ENCODE data around the gene TMTC1.

The TMTC1 gene

DNA sequence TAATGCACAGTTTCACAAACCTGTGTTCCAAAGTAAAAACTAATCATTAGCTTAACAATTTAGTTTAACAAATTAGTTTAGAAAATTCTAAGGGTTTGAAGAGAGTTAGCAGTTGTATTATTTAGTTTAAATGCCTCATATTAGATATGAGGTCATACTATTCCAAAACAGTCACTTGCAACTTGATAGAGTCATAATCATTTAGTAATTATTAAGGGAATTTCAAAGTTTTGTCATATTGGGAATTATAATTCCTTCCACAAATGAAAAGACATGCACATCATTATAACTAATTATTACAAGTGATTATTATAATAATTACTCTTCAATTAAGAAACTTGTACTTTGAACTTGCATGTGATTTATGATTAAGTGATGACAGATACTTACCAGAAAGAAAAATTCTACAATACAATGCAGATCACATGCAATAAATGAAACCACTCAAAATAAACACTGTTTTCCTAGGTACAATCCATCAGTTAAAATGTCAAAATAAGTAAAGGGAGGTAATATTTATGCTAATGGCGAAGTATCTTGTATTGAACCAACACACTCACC, 66.1 kb downstream of the TMTC1 start:
- H3K36me3 ChIP-seq (ENCODE audit: control insufficient read depth in 1 of 2, insufficient read depth in 2 of 2, low read length in 2 of 2), result no peaks in the 10 kb centered on the region
- H3K9me3 ChIP-seq (ENCODE audit: control insufficient read depth in 1 of 2, low read length in 2 of 2), result no peaks in the 10 kb centered on the region
- H3K27me3 ChIP-seq (ENCODE audit: control insufficient read depth in 1 of 2, insufficient read depth in 2 of 2, low read length in 2 of 2), result no peaks in the 10 kb centered on the region
- no peaks in the 10 kb centered on the region for H3K4me1 ChIP-seq (ENCODE audit: control insufficient read depth in 1 of 2, insufficient read depth in 2 of 2, low read length in 2 of 2)
- no peak overlapping the region for H3K9ac ChIP-seq (ENCODE audit: low read depth in 1 of 2, low read length in 2 of 2)
- no peak overlapping the region for H3K4me3 ChIP-seq (ENCODE audit: low read depth in 1 of 2, low read length in 2 of 2)
- no peak overlapping the region for H3K27ac ChIP-seq (ENCODE audit: low read depth, low read length)

DNA sequence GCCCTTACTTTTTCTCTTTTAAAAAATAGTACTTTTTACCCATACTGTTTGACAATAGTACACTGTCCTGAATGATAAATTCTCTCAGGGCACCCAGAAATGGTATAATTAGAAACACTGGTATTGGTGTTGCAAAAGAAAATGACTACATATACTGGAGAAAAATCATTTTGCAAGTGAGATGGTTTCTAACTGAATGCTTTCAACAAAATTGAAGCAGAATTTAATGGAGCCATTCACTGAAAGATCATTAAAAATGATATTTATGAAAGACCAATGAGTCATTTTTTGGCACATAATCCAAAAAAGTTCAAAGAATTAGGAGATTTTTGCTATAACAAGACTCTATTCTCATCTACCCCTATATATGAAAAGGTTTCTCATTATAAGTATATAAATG, 68.8 kb downstream of the TMTC1 start:
- Histone ChIP-seq H3K9ac (ENCODE audit: low read depth in 1 of 2, low read length in 2 of 2) (no peak overlapping the region), H3K4me3 (ENCODE audit: low read depth in 1 of 2, low read length in 2 of 2) (no peak overlapping the region), H3K4me1 (ENCODE audit: control insufficient read depth in 1 of 2, insufficient read depth in 2 of 2, low read length in 2 of 2) (no peaks in the 10 kb centered on the region), H3K27ac (ENCODE audit: low read depth, low read length) (no peak overlapping the region), H3K36me3 (ENCODE audit: control insufficient read depth in 1 of 2, insufficient read depth in 2 of 2, low read length in 2 of 2) (no peaks in the 10 kb centered on the region), H3K27me3 (ENCODE audit: control insufficient read depth in 1 of 2, insufficient read depth in 2 of 2, low read length in 2 of 2) (no peaks in the 10 kb centered on the region), H3K9me3 (ENCODE audit: control insufficient read depth in 1 of 2, low read length in 2 of 2) (no peaks in the 10 kb centered on the region)

GRCh38 chr12:29713729-29714128, 70.0 kb downstream of the TMTC1 start:
- Histone ChIP-seq H3K27ac (ENCODE audit: low read depth, low read length) (no peak overlapping the region), H3K36me3 (ENCODE audit: control insufficient read depth in 1 of 2, insufficient read depth in 2 of 2, low read length in 2 of 2) (no peaks in the 10 kb centered on the region), H3K4me1 (ENCODE audit: control insufficient read depth in 1 of 2, insufficient read depth in 2 of 2, low read length in 2 of 2) (no peaks in the 10 kb centered on the region), H3K9ac (ENCODE audit: low read depth in 1 of 2, low read length in 2 of 2) (no peak overlapping the region), H3K27me3 (ENCODE audit: control insufficient read depth in 1 of 2, insufficient read depth in 2 of 2, low read length in 2 of 2) (no peaks in the 10 kb centered on the region), H3K4me3 (ENCODE audit: low read depth in 1 of 2, low read length in 2 of 2) (no peak overlapping the region), H3K9me3 (ENCODE audit: control insufficient read depth in 1 of 2, low read length in 2 of 2) (no peaks in the 10 kb centered on the region)

GRCh38 chr12:29711381-29711780, 72.4 kb downstream of the TMTC1 start:
- Histone ChIP-seq H3K36me3 (ENCODE audit: control insufficient read depth in 1 of 2, insufficient read depth in 2 of 2, low read length in 2 of 2) (no peaks in the 10 kb centered on the region), H3K4me3 (ENCODE audit: low read depth in 1 of 2, low read length in 2 of 2) (no peak overlapping the region), H3K9ac (ENCODE audit: low read depth in 1 of 2, low read length in 2 of 2) (no peak overlapping the region), H3K4me1 (ENCODE audit: control insufficient read depth in 1 of 2, insufficient read depth in 2 of 2, low read length in 2 of 2) (no peaks in the 10 kb centered on the region), H3K9me3 (ENCODE audit: control insufficient read depth in 1 of 2, low read length in 2 of 2) (no peaks in the 10 kb centered on the region), H3K27me3 (ENCODE audit: control insufficient read depth in 1 of 2, insufficient read depth in 2 of 2, low read length in 2 of 2) (no peaks in the 10 kb centered on the region), H3K27ac (ENCODE audit: low read depth, low read length) (no peak overlapping the region)

GRCh38 chr12:29710104-29710503, 73.6 kb downstream of the TMTC1 start:
- Histone ChIP-seq H3K9me3 (ENCODE audit: control insufficient read depth in 1 of 2, low read length in 2 of 2) (no peaks in the 10 kb centered on the region), H3K4me3 (ENCODE audit: low read depth in 1 of 2, low read length in 2 of 2) (no peak overlapping the region), H3K4me1 (ENCODE audit: control insufficient read depth in 1 of 2, insufficient read depth in 2 of 2, low read length in 2 of 2) (no peaks in the 10 kb centered on the region), H3K27ac (ENCODE audit: low read depth, low read length) (no peak overlapping the region), H3K9ac (ENCODE audit: low read depth in 1 of 2, low read length in 2 of 2) (no peak overlapping the region), H3K27me3 (ENCODE audit: control insufficient read depth in 1 of 2, insufficient read depth in 2 of 2, low read length in 2 of 2) (no peaks in the 10 kb centered on the region), H3K36me3 (ENCODE audit: control insufficient read depth in 1 of 2, insufficient read depth in 2 of 2, low read length in 2 of 2) (no peaks in the 10 kb centered on the region)

DNA sequence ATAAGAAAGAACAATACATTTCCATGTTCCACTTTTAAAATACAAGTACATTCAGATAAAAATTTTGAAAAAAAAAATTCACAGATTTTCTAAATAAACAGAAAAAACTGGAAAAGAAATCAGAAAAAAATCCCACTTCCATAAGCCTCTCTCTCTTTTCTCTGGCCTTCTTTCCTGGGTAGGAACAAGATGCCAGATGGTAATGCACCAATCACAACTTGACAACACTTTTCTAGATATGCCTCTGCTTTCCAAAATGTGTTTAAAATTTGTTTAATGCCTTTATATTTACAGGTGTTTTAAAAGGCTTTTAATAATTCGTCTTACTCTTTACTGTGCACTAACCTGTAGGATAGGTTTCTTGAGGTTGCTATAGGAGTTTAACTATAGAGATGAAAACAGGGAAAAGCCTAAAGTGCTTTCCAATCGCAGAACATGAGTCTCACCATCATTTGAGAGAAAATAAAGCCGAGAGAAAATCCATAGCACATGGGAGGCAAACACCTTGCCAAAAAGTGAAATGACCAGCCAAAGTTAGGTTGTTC, 74.2 kb downstream of the TMTC1 start:
- Histone ChIP-seq H3K4me3 (ENCODE audit: low read depth in 1 of 2, low read length in 2 of 2) (no peak overlapping the region), H3K4me1 (ENCODE audit: control insufficient read depth in 1 of 2, insufficient read depth in 2 of 2, low read length in 2 of 2) (no peaks in the 10 kb centered on the region), H3K36me3 (ENCODE audit: control insufficient read depth in 1 of 2, insufficient read depth in 2 of 2, low read length in 2 of 2) (no peaks in the 10 kb centered on the region), H3K9me3 (ENCODE audit: control insufficient read depth in 1 of 2, low read length in 2 of 2) (no peaks in the 10 kb centered on the region), H3K9ac (ENCODE audit: low read depth in 1 of 2, low read length in 2 of 2) (no peak overlapping the region), H3K27ac (ENCODE audit: low read depth, low read length) (no peak overlapping the region), H3K27me3 (ENCODE audit: control insufficient read depth in 1 of 2, insufficient read depth in 2 of 2, low read length in 2 of 2) (no peaks in the 10 kb centered on the region)

DNA sequence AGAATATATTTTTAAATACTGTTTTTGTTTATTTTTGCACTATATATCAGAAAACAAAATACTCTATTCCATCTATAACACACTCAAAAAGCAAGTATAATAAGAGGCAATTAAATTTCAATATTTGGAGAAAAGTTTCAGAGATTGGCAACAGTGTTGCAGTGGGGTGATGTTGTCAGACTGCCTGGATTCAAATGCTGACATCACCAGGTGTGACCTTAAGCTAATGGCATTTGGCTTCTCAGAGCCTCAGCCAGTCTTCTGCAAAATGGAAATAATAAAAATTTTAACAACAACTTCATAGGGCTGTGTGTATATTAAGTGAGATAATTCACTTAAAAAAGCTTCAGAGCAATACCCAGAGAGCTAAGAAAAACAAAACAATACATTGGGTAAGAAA, 74.7 kb downstream of the TMTC1 start:
- H3K9ac ChIP-seq (ENCODE audit: low read depth in 1 of 2, low read length in 2 of 2), result no peak overlapping the region
- no peaks in the 10 kb centered on the region for H3K27me3 ChIP-seq (ENCODE audit: control insufficient read depth in 1 of 2, insufficient read depth in 2 of 2, low read length in 2 of 2)
- no peaks in the 10 kb centered on the region for H3K9me3 ChIP-seq (ENCODE audit: control insufficient read depth in 1 of 2, low read length in 2 of 2)
- no peak overlapping the region for H3K27ac ChIP-seq (ENCODE audit: low read depth, low read length)
- H3K36me3 ChIP-seq (ENCODE audit: control insufficient read depth in 1 of 2, insufficient read depth in 2 of 2, low read length in 2 of 2), result no peaks in the 10 kb centered on the region
- H3K4me3 ChIP-seq (ENCODE audit: low read depth in 1 of 2, low read length in 2 of 2), result no peak overlapping the region
- H3K4me1 ChIP-seq (ENCODE audit: control insufficient read depth in 1 of 2, insufficient read depth in 2 of 2, low read length in 2 of 2), result no peaks in the 10 kb centered on the region

- Histone ChIP-seq H3K36me3 (ENCODE audit: control insufficient read depth in 1 of 2, insufficient read depth in 2 of 2, low read length in 2 of 2) (no peaks in the 10 kb centered on the region), H3K27ac (ENCODE audit: low read depth, low read length) (no peak overlapping the region), H3K4me1 (ENCODE audit: control insufficient read depth in 1 of 2, insufficient read depth in 2 of 2, low read length in 2 of 2) (no peaks in the 10 kb centered on the region), H3K9me3 (ENCODE audit: control insufficient read depth in 1 of 2, low read length in 2 of 2) (no peaks in the 10 kb centered on the region), H3K9ac (ENCODE audit: low read depth in 1 of 2, low read length in 2 of 2) (no peak overlapping the region), H3K4me3 (ENCODE audit: low read depth in 1 of 2, low read length in 2 of 2) (no peak overlapping the region), H3K27me3 (ENCODE audit: control insufficient read depth in 1 of 2, insufficient read depth in 2 of 2, low read length in 2 of 2) (no peaks in the 10 kb centered on the region)
Measured at GRCh38 chr12:29707846-29708245, 75.9 kb downstream of the TMTC1 start.

GRCh38 chr12:29706311-29706710, 77.4 kb downstream of the TMTC1 start:
- Histone ChIP-seq H3K4me3 (ENCODE audit: low read depth in 1 of 2, low read length in 2 of 2) (no peak overlapping the region), H3K36me3 (ENCODE audit: control insufficient read depth in 1 of 2, insufficient read depth in 2 of 2, low read length in 2 of 2) (no peaks in the 10 kb centered on the region), H3K9ac (ENCODE audit: low read depth in 1 of 2, low read length in 2 of 2) (no peak overlapping the region), H3K27ac (ENCODE audit: low read depth, low read length) (no peak overlapping the region), H3K27me3 (ENCODE audit: control insufficient read depth in 1 of 2, insufficient read depth in 2 of 2, low read length in 2 of 2) (no peaks in the 10 kb centered on the region), H3K4me1 (ENCODE audit: control insufficient read depth in 1 of 2, insufficient read depth in 2 of 2, low read length in 2 of 2) (no peaks in the 10 kb centered on the region), H3K9me3 (ENCODE audit: control insufficient read depth in 1 of 2, low read length in 2 of 2) (no peaks in the 10 kb centered on the region)

GRCh38 chr12:29703528-29703927, 80.2 kb downstream of the TMTC1 start:
- Histone ChIP-seq H3K36me3 (ENCODE audit: control insufficient read depth in 1 of 2, insufficient read depth in 2 of 2, low read length in 2 of 2) (no peaks in the 10 kb centered on the region), H3K27me3 (ENCODE audit: control insufficient read depth in 1 of 2, insufficient read depth in 2 of 2, low read length in 2 of 2) (no peaks in the 10 kb centered on the region), H3K9ac (ENCODE audit: low read depth in 1 of 2, low read length in 2 of 2) (no peak overlapping the region), H3K4me1 (ENCODE audit: control insufficient read depth in 1 of 2, insufficient read depth in 2 of 2, low read length in 2 of 2) (no peaks in the 10 kb centered on the region), H3K4me3 (ENCODE audit: low read depth in 1 of 2, low read length in 2 of 2) (no peak overlapping the region), H3K27ac (ENCODE audit: low read depth, low read length) (no peak overlapping the region), H3K9me3 (ENCODE audit: control insufficient read depth in 1 of 2, low read length in 2 of 2) (no peaks in the 10 kb centered on the region)

GRCh38 chr12:29702972-29703371, 80.8 kb downstream of the TMTC1 start:
- no peaks in the 10 kb centered on the region for H3K27me3 ChIP-seq (ENCODE audit: control insufficient read depth in 1 of 2, insufficient read depth in 2 of 2, low read length in 2 of 2)
- H3K4me3 ChIP-seq (ENCODE audit: low read depth in 1 of 2, low read length in 2 of 2), result no peak overlapping the region
- H3K9me3 ChIP-seq (ENCODE audit: control insufficient read depth in 1 of 2, low read length in 2 of 2), result no peaks in the 10 kb centered on the region
- no peak overlapping the region for H3K27ac ChIP-seq (ENCODE audit: low read depth, low read length)
- H3K4me1 ChIP-seq (ENCODE audit: control insufficient read depth in 1 of 2, insufficient read depth in 2 of 2, low read length in 2 of 2), result no peaks in the 10 kb centered on the region
- H3K9ac ChIP-seq (ENCODE audit: low read depth in 1 of 2, low read length in 2 of 2), result no peak overlapping the region
- no peaks in the 10 kb centered on the region for H3K36me3 ChIP-seq (ENCODE audit: control insufficient read depth in 1 of 2, insufficient read depth in 2 of 2, low read length in 2 of 2)

Measured in duodenal mucosa (tissue), 2 donors.